Liver (tissue), 9 donors: ENCODE measurements around the gene SOD1. TPM values are rescaled to one million over a fixed set of nuclear protein-coding genes. Genes with fewer than 3 reads are reported as not detected.

Experiments
- DNase-seq: peaks from one replicate; pipeline ENCODE4 v3.0.0-alpha.2; 2017; ENCODE audit warnings: low spot score
- H3K27ac ChIP-seq, 2 donors: one replicate each; pipeline ENCODE4 v1.7.0; 2013; ENCODE audit warnings: inconsistent platforms in 2 of 2, low read length in 2 of 2, control low read depth in 1 of 2, low read depth in 1 of 2, mild to moderate bottlenecking in 1 of 2
- H3K27me3 ChIP-seq, 4 donors: one replicate each; pipeline versions ENCODE4 v1.6.1 to v1.7.0; 2013; ENCODE audit warnings: low read length in 3 of 4, inconsistent platforms in 1 of 4, mild to moderate bottlenecking in 1 of 4, moderate library complexity in 1 of 4; ENCODE audit not compliant: control insufficient read depth in 4 of 4, insufficient read depth in 4 of 4
- H3K36me3 ChIP-seq, 4 donors: one replicate each; pipeline versions ENCODE4 v1.6.1 to v1.7.0; 2013; ENCODE audit warnings: low read length in 3 of 4, mild to moderate bottlenecking in 3 of 4, low read depth in 1 of 4, moderate library complexity in 1 of 4; ENCODE audit not compliant: control insufficient read depth in 4 of 4, insufficient read depth in 3 of 4
- H3K4me1 ChIP-seq, 4 donors: one replicate each; pipeline versions ENCODE4 v1.6.1 to v1.7.0; 2013; ENCODE audit warnings: low read length in 3 of 4, mild to moderate bottlenecking in 3 of 4, moderate library complexity in 1 of 4; ENCODE audit not compliant: control insufficient read depth in 4 of 4, insufficient read depth in 4 of 4
- H3K4me3 ChIP-seq, 3 donors: one replicate each; pipeline versions ENCODE4 v1.6.1 to v1.7.0; 2013; ENCODE audit warnings: low read length in 3 of 3, control low read depth in 1 of 3, low read depth in 1 of 3, mild to moderate bottlenecking in 1 of 3
- H3K9ac ChIP-seq, 2 donors: one replicate each; pipeline ENCODE4 v1.7.0; 2013; ENCODE audit warnings: low read length in 2 of 2, mild to moderate bottlenecking in 2 of 2, moderate library complexity in 2 of 2, control low read depth in 1 of 2, low read depth in 1 of 2
- H3K9me3 ChIP-seq, 4 donors: one replicate each; pipeline versions ENCODE4 v1.6.1 to v1.7.0; 2013; ENCODE audit warnings: low read length in 3 of 4; ENCODE audit not compliant: control insufficient read depth in 4 of 4
- ATF3 ChIP-seq: IDR thresholded peaks from 2 replicates; pipeline ENCODE4 v1.6.1; 2016; ENCODE audit warnings: antibody characterized with exemption
- CTCF ChIP-seq: fragments of 150-350 bp; IDR thresholded peaks from 2 replicates; pipeline ENCODE4 v1.5.1; 2017; ENCODE audit warnings: improper control_type of control experiment, low read depth, low read length; ENCODE audit not compliant: missing input control
- EGR1 ChIP-seq, 2 donors: IDR thresholded peaks; 2 replicates each; pipeline ENCODE4 v1.6.1; 2016 to 2018; ENCODE audit warnings: antibody characterized with exemption in 2 of 2, low read depth in 2 of 2
- FOXA1 ChIP-seq: IDR thresholded peaks from 2 replicates; pipeline ENCODE4 v1.6.1; 2016; ENCODE audit warnings: antibody characterized with exemption
- FOXA2 ChIP-seq: IDR thresholded peaks from 2 replicates; pipeline ENCODE4 v1.6.1; 2016; ENCODE audit warnings: antibody characterized with exemption
- GABPA ChIP-seq, 2 donors: IDR thresholded peaks in 1 of 2; conservative IDR thresholded peaks in 1 of 2; 2 replicates each; pipeline ENCODE4 v1.6.1; 2016; ENCODE audit warnings: antibody characterized with exemption in 2 of 2, mild to moderate bottlenecking in 1 of 2, moderate library complexity in 1 of 2
- HNF4A ChIP-seq, 2 donors: conservative IDR thresholded peaks; 2 replicates each; pipeline ENCODE4 v1.6.1; 2016; ENCODE audit warnings: antibody characterized with exemption in 2 of 2, mild to moderate bottlenecking in 2 of 2
- HNF4G ChIP-seq: IDR thresholded peaks from 2 replicates; pipeline ENCODE4 v1.6.1; 2016; ENCODE audit warnings: antibody characterized with exemption
- JUND ChIP-seq, 2 donors: IDR thresholded peaks; 2 replicates each; pipeline ENCODE4 v1.6.1; 2016; ENCODE audit warnings: antibody characterized with exemption in 2 of 2
- MAX ChIP-seq: IDR thresholded peaks from 2 replicates; pipeline ENCODE4 v1.6.1; 2016; ENCODE audit warnings: antibody characterized with exemption
- NR2F2 ChIP-seq: IDR thresholded peaks from 2 replicates; pipeline ENCODE4 v1.6.1; 2016; ENCODE audit warnings: antibody characterized with exemption
- RAD21 ChIP-seq, 2 donors: IDR thresholded peaks; 2 replicates each; pipeline ENCODE4 v1.6.1; 2016; ENCODE audit warnings: antibody characterized with exemption in 2 of 2, mild to moderate bottlenecking in 2 of 2
- REST ChIP-seq: IDR thresholded peaks from 2 replicates; pipeline ENCODE4 v1.6.1; 2016; ENCODE audit warnings: antibody characterized with exemption, mild to moderate bottlenecking
- RXRA ChIP-seq, 2 donors: IDR thresholded peaks; 2 replicates each; pipeline ENCODE4 v1.6.1; 2017 to 2018; ENCODE audit warnings: antibody characterized with exemption in 2 of 2, mild to moderate bottlenecking in 1 of 2
- SP1 ChIP-seq: IDR thresholded peaks from 2 replicates; pipeline ENCODE4 v1.6.1; 2018; ENCODE audit warnings: antibody characterized with exemption, mild to moderate bottlenecking
- TAF1 ChIP-seq: conservative IDR thresholded peaks from 2 replicates; pipeline ENCODE4 v1.6.1; 2016; ENCODE audit warnings: antibody characterized with exemption, mild to moderate bottlenecking
- YY1 ChIP-seq: IDR thresholded peaks from 2 replicates; pipeline ENCODE4 v1.6.1; 2016; ENCODE audit warnings: antibody characterized with exemption, mild to moderate bottlenecking
- WGBS: extraction: QIAGEN DNeasy Blood & Tissue Kit; methylation state at CpG from one replicate; pipeline ENCODE4 v1.1.7; 2013; 5-methylcytosine and 5-hydroxymethylcytosine counted together
- polyA plus RNA-seq, 2 donors: library from polyadenylated mRNA; stranded (reverse) in 1 of 2; unstranded in 1 of 2; fragments of 200-250 nt in 1 of 2; fragments of >200 nt in 1 of 2; fragmentation: Nextera tagmentation in 1 of 2; extraction: Ambion mirVana in 1 of 2; gene quantifications; one replicate each; pipeline versions ENCODE4 v1.2.1 to v1.2.3, GENCODE V29; 2013 to 2015
- total RNA-seq, 2 donors: library from RNA; depleted of rRNA; stranded (reverse); fragments of >200 nt; gene quantifications; one replicate each; pipeline ENCODE4 v1.2.3, GENCODE V29; 2014
- TF ChIP-seq, protein P1 (sequence below): IDR thresholded peaks from 2 replicates; pipeline ENCODE4 v1.6.1; 2016; ENCODE audit warnings: antibody characterized with exemption
- donor health status: healthy.
- donor health status: healthy.
- donor health status: healthy.
- donor health status: healthy.
- donor health status: healthy.

The SOD1 gene
- total and polyA plus RNA-seq, 4 donors: 129 to 1,258 (median 658) TPM

GRCh38 chr21:31624181-31624580 is 35.3 kb upstream of the SOD1 start:
- 71% methylated on average over 3 of the region's 3 CpGs for WGBS
- TF ChIP-seq REST (no peak), YY1 (no peak), CTCF (no peak), JUND (IDR thresholded peaks at IDR 0.05) (no peak)
- no peak for DNase-seq

GRCh38 chr21:31624961-31625491 is 34.5 kb upstream of the SOD1 start:
- H3K36me3 ChIP-seq: peaks cover 0 to 3% (median 0%) of the 10 kb centered on the region in 4 donors
- no peak overlapping the region for H3K4me3 ChIP-seq
- TF ChIP-seq NR2F2 (peak; percentile 84), REST (peak; percentile 87), GABPA (IDR thresholded peaks at IDR 0.05 in 1 of 2, conservative IDR thresholded peaks at IDR 0.05 in 1 of 2) (peak in 1 of 2 donors; percentile 28), HNF4G (peak; percentile 92), EGR1 (IDR thresholded peaks at IDR 0.05; ENCODE audit: low read depth in 2 of 2) (peak; percentile 32 to 79), YY1 (peak; percentile 84), RXRA (IDR thresholded peaks at IDR 0.05) (peak; percentile 99 to 100), SP1 (peak; percentile 98), TAF1 (no peak), FOXA2 (peak; percentile 83), ATF3 (peak; percentile 79), HNF4A (conservative IDR thresholded peaks at IDR 0.05) (peak; percentile 97 to 98), MAX (peak; percentile 83), JUND (IDR thresholded peaks at IDR 0.05) (peak; percentile 80 to 94), RAD21 (IDR thresholded peaks at IDR 0.05) (peak; percentile 34 to 38), CTCF (no peak), FOXA1 (peak; percentile 78)
- TF ChIP-seq, protein P1, sequence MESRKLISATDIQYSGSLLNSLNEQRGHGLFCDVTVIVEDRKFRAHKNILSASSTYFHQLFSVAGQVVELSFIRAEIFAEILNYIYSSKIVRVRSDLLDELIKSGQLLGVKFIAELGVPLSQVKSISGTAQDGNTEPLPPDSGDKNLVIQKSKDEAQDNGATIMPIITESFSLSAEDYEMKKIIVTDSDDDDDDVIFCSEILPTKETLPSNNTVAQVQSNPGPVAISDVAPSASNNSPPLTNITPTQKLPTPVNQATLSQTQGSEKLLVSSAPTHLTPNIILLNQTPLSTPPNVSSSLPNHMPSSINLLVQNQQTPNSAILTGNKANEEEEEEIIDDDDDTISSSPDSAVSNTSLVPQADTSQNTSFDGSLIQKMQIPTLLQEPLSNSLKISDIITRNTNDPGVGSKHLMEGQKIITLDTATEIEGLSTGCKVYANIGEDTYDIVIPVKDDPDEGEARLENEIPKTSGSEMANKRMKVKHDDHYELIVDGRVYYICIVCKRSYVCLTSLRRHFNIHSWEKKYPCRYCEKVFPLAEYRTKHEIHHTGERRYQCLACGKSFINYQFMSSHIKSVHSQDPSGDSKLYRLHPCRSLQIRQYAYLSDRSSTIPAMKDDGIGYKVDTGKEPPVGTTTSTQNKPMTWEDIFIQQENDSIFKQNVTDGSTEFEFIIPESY: peak; percentile 91
- 43% methylated on average over 11 of the region's 11 CpGs for WGBS
- peaks cover 6 to 27% (median 16%) of the 10 kb centered on the region in 4 donors for H3K4me1 ChIP-seq
- no peak overlapping the region for H3K9ac ChIP-seq
- DNase-seq: no peak
- H3K9me3 ChIP-seq: no peaks in the 10 kb centered on the region
- no peaks in the 10 kb centered on the region for H3K27me3 ChIP-seq
- H3K27ac ChIP-seq: peak overlapping the region; percentile 72 to 80

More at GRCh38 chr21:31624181-31624580, 35.3 kb upstream of the SOD1 start:
- Histone ChIP-seq H3K4me3 (no peak overlapping the region), H3K27ac (no peak overlapping the region), H3K36me3 (peaks cover 0 to 3% (median 0%) of the 10 kb centered on the region in 4 donors), H3K9ac (no peak overlapping the region), H3K27me3 (no peaks in the 10 kb centered on the region), H3K4me1 (peaks cover 3 to 20% (median 10%) of the 10 kb centered on the region in 4 donors), H3K9me3 (no peaks in the 10 kb centered on the region)
